ENCODE results near the gene ATF6.

ATF6 gene

DNA sequence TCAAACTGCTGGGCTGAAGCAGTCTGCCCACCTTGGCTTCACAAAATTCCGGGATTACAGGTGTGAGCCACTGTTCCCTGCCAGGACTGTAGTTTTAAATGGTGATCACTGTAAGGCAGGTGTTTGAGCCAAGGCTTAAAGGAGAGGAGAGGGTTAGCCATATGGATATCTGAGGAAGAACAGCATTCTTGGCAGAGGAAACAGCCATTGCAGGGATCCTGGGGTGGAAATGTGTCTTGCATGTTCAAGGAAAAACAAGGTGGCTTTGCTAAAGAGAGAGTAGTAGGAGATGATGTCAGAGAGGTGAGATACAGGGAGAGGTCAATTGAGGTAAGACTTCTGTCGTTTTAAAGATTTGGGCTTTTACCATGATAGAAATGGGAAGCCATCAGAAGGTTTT lies 73.5 kb downstream of the ATF6 start:
- TF ChIP-seq, protein P1, sequence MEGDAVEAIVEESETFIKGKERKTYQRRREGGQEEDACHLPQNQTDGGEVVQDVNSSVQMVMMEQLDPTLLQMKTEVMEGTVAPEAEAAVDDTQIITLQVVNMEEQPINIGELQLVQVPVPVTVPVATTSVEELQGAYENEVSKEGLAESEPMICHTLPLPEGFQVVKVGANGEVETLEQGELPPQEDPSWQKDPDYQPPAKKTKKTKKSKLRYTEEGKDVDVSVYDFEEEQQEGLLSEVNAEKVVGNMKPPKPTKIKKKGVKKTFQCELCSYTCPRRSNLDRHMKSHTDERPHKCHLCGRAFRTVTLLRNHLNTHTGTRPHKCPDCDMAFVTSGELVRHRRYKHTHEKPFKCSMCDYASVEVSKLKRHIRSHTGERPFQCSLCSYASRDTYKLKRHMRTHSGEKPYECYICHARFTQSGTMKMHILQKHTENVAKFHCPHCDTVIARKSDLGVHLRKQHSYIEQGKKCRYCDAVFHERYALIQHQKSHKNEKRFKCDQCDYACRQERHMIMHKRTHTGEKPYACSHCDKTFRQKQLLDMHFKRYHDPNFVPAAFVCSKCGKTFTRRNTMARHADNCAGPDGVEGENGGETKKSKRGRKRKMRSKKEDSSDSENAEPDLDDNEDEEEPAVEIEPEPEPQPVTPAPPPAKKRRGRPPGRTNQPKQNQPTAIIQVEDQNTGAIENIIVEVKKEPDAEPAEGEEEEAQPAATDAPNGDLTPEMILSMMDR (IDR thresholded peaks at IDR 0.05; ENCODE audit: extremely low read depth, missing control alignments): no peak
- DNase-seq (ENCODE audit: low spot score): no peak

- DNase-seq (ENCODE audit: low spot score): no peak
- TF ChIP-seq, protein P1 (IDR thresholded peaks at IDR 0.05; ENCODE audit: extremely low read depth, missing control alignments): no peak
These were observed 74.2 kb downstream of the ATF6 start for GRCh38 chr1:161840363-161840762.

- TF ChIP-seq, protein P1 (IDR thresholded peaks at IDR 0.05; ENCODE audit: extremely low read depth, missing control alignments): no peak
- no peak for DNase-seq (ENCODE audit: low spot score)
These were observed 77.0 kb downstream of the ATF6 start for GRCh38 chr1:161843156-161843555.

DNA sequence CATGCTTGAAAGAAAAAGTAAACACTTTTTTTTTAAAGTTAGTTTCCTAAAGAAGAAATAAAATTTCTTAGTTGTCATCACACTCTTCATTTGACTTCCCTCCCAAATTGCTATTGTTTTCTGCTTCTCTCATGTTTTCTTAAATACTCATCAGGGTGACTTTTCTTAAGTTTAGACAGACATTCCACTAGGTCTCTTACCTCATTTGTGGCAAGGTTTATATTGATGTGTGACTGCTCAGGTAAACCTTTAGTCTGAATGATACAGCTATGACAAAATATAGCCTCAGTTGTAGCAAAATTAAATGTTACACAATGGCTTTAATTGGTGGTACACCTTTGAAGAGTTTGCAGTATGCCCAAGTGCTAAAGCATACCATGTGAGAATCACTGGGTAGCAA lies 78.6 kb downstream of the ATF6 start:
- TF ChIP-seq, protein P1 (IDR thresholded peaks at IDR 0.05; ENCODE audit: extremely low read depth, missing control alignments): no peak
- DNase-seq (ENCODE audit: low spot score): no peak

GRCh38 chr1:161848676-161849075 lies 82.6 kb downstream of the ATF6 start:
- TF ChIP-seq, protein P1 (IDR thresholded peaks at IDR 0.05; ENCODE audit: extremely low read depth, missing control alignments): no peak
- no peak for DNase-seq (ENCODE audit: low spot score)

- DNase-seq (ENCODE audit: low spot score): no peak
- TF ChIP-seq, protein P1 (IDR thresholded peaks at IDR 0.05; ENCODE audit: extremely low read depth, missing control alignments): no peak
These were observed 83.4 kb downstream of the ATF6 start for GRCh38 chr1:161849518-161849917.

- TF ChIP-seq, protein P1 (IDR thresholded peaks at IDR 0.05; ENCODE audit: extremely low read depth, missing control alignments): no peak
- no peak for DNase-seq (ENCODE audit: low spot score)
These were observed 89.1 kb downstream of the ATF6 start for GRCh38 chr1:161855260-161855659.

Measured in GM20000 (cell line).